GM10266 (cell line): Measurements from ENCODE around the gene PRPF18.
A peak's percentile ranks its signal among the peaks of the same experiment; 100 is the strongest.
"Not testable (repeated sequence)": the region's sequence is repeated elsewhere in the genome, so short reads cannot be mapped to it uniquely, and the experiment has no call there.

Experiments used
- DNase-seq: peaks from one replicate; pipeline ENCODE4 v3.0.0; 2012; ENCODE audit errors: extremely low spot score
- CTCF ChIP-seq: IDR thresholded peaks from 2 replicates; pipeline ENCODE4 v1.5.1; 2012; ENCODE audit warnings: mild to moderate bottlenecking, low read depth; ENCODE audit not compliant: control insufficient read depth, insufficient read depth; ENCODE audit errors: missing control alignments

Gene PRPF18

GRCh38 chr10:13586676-13587355, at the start of gene PRPF18:
PRPF18 (plus strand) TSS chr10:13586965; CDS start chr10:13587087, 122 bp downstream.
- peak; percentile 90 for DNase-seq
- peak; percentile 95 for TF ChIP-seq CTCF

GRCh38 chr10:13537985-13538384, 48.8 kb upstream of the PRPF18 start:
- DNase-seq, result not testable (repeated sequence)

- DNase-seq, result no peak
Observed at GRCh38 chr10:13542533-13542932, 44.2 kb upstream of the PRPF18 start.

GRCh38 chr10:13550802-13551201, 36.0 kb upstream of the PRPF18 start:
- DNase-seq, result no peak
- TF ChIP-seq CTCF, result no peak

More at GRCh38 chr10:13542533-13542932, 44.2 kb upstream of the PRPF18 start:
- TF ChIP-seq CTCF, result no peak

GRCh38 chr10:13555884-13556510, 30.8 kb upstream of the PRPF18 start:
- TF ChIP-seq CTCF, result no peak
- DNase-seq, result no peak

- TF ChIP-seq CTCF, result no peak
- DNase-seq, result no peak
Observed at GRCh38 chr10:13559124-13559700, 27.6 kb upstream of the PRPF18 start.

GRCh38 chr10:13560597-13560996, 26.2 kb upstream of the PRPF18 start:
- TF ChIP-seq CTCF, result no peak
- DNase-seq, result no peak
